ENCODE results near the gene BPIFA3.

BPIFA3 gene

GRCh38 chr20:33229843-33230242 is 12.7 kb downstream of the BPIFA3 start:
- DNase-seq: no peak

- no peak for DNase-seq
These were observed 14.1 kb downstream of the BPIFA3 start for GRCh38 chr20:33231237-33231636.

- no peak for DNase-seq
These were observed 15.4 kb downstream of the BPIFA3 start for GRCh38 chr20:33232486-33233072.

GRCh38 chr20:33233129-33233774 is 16.1 kb downstream of the BPIFA3 start:
- peak; percentile 63 for DNase-seq

GRCh38 chr20:33234050-33234449 is 16.9 kb downstream of the BPIFA3 start:
- DNase-seq: no peak

- no peak for DNase-seq
These were observed 18.5 kb downstream of the BPIFA3 start, which contains the start of gene BPIFA1 for GRCh38 chr20:33235696-33236095. Gene BPIFA1, plus strand, starts transcription at chr20:33235996. Its CDS starts 1,716 bp downstream, at chr20:33237712.

GRCh38 chr20:33236351-33236750 is 19.2 kb downstream of the BPIFA3 start:
- DNase-seq: no peak

- no peak for DNase-seq
These were observed 20.8 kb downstream of the BPIFA3 start for GRCh38 chr20:33237989-33238388.

- DNase-seq: no peak
These were observed 22.3 kb downstream of the BPIFA3 start for GRCh38 chr20:33239418-33239817.

GRCh38 chr20:33239979-33240736 is 23.0 kb downstream of the BPIFA3 start:
- no peak for DNase-seq

- DNase-seq: no peak
These were observed 23.8 kb downstream of the BPIFA3 start for GRCh38 chr20:33240923-33241322.

- DNase-seq: no peak
These were observed 25.4 kb downstream of the BPIFA3 start for GRCh38 chr20:33242319-33243100.

- DNase-seq: no peak
These were observed 28.9 kb downstream of the BPIFA3 start for GRCh38 chr20:33246077-33246476.

GRCh38 chr20:33249456-33249855 is 32.3 kb downstream of the BPIFA3 start:
- no peak for DNase-seq

- DNase-seq: no peak
These were observed 33.5 kb downstream of the BPIFA3 start for GRCh38 chr20:33250666-33251065.

GRCh38 chr20:33251496-33251895 is 34.3 kb downstream of the BPIFA3 start:
- no peak for DNase-seq

- no peak for DNase-seq
These were observed 35.3 kb downstream of the BPIFA3 start for GRCh38 chr20:33252460-33252859.

GRCh38 chr20:33255005-33255404 is 37.9 kb downstream of the BPIFA3 start:
- no peak for DNase-seq

GRCh38 chr20:33257237-33257636 is 40.1 kb downstream of the BPIFA3 start:
- DNase-seq: no peak

- DNase-seq: no peak
These were observed 42.2 kb downstream of the BPIFA3 start for GRCh38 chr20:33259371-33259770.

- DNase-seq: no peak
These were observed 44.3 kb downstream of the BPIFA3 start for GRCh38 chr20:33261465-33261864.

GRCh38 chr20:33262658-33263065 is 45.5 kb downstream of the BPIFA3 start:
- DNase-seq: peak; percentile 82

GRCh38 chr20:33263784-33264183 is 46.6 kb downstream of the BPIFA3 start:
- DNase-seq: no peak

Data from islet precursor cell (in vitro differentiated cells).